NCI-H226 (cell line): ENCODE results near the gene NEDD4.
A peak's percentile ranks its signal among the peaks of the same experiment; 100 is the strongest.
"Not testable (repeated sequence)": the region's sequence is repeated elsewhere in the genome, so short reads cannot be mapped to it uniquely, and the experiment has no call there.

ENCODE experiments used
- DNase-seq: peaks from one replicate; pipeline ENCODE4 v3.0.0-alpha.2; 2015

Gene NEDD4

GRCh38 chr15:55879181-55879580, 114.2 kb downstream of the NEDD4 start:
- DNase-seq, result peak; percentile 42

- DNase-seq, result peak; percentile 12
Measured at GRCh38 chr15:55873024-55873720, 120.2 kb downstream of the NEDD4 start.

- no peak for DNase-seq
Measured at GRCh38 chr15:55872471-55872870, 120.9 kb downstream of the NEDD4 start.

GRCh38 chr15:55869660-55870059, 123.8 kb downstream of the NEDD4 start:
- DNase-seq, result no peak

- no peak for DNase-seq
Measured at GRCh38 chr15:55868707-55869106, 124.7 kb downstream of the NEDD4 start.

- DNase-seq, result not testable (repeated sequence)
Measured at GRCh38 chr15:55868291-55868690, 125.1 kb downstream of the NEDD4 start.

- no peak for DNase-seq
Measured at GRCh38 chr15:55863911-55864310, 129.5 kb downstream of the NEDD4 start.

- DNase-seq, result no peak
Measured at GRCh38 chr15:55861115-55861514, 132.3 kb downstream of the NEDD4 start.

GRCh38 chr15:55860468-55860867, 132.9 kb downstream of the NEDD4 start:
- no peak for DNase-seq

GRCh38 chr15:55859681-55860080, 133.7 kb downstream of the NEDD4 start:
- DNase-seq, result no peak

- DNase-seq, result peak; percentile 49
Measured at GRCh38 chr15:55858661-55859060, 134.8 kb downstream of the NEDD4 start.

GRCh38 chr15:55856506-55857164, 136.8 kb downstream of the NEDD4 start:
- no peak for DNase-seq

GRCh38 chr15:55853134-55853533, 140.3 kb downstream of the NEDD4 start:
- DNase-seq, result no peak

- DNase-seq, result peak; percentile 64
Measured at GRCh38 chr15:55846116-55846707, 147.2 kb downstream of the NEDD4 start.

- DNase-seq, result not testable (repeated sequence)
Measured at GRCh38 chr15:55842897-55843296, 150.5 kb downstream of the NEDD4 start.

- no peak for DNase-seq
Measured at GRCh38 chr15:55835866-55836265, 157.5 kb downstream of the NEDD4 start.

- no peak for DNase-seq
Measured at GRCh38 chr15:55834331-55834730, 159.1 kb downstream of the NEDD4 start.

- DNase-seq, result no peak
Measured at GRCh38 chr15:55829826-55830225, 163.6 kb downstream of the NEDD4 start.

- DNase-seq, result no peak
Measured at GRCh38 chr15:55827955-55828354, 165.5 kb downstream of the NEDD4 start.

GRCh38 chr15:55827204-55827603, 166.2 kb downstream of the NEDD4 start:
- no peak for DNase-seq

- DNase-seq, result no peak
Measured at GRCh38 chr15:55824857-55825613, 168.4 kb downstream of the NEDD4 start.

GRCh38 chr15:55823699-55824340, 169.6 kb downstream of the NEDD4 start:
- DNase-seq, result no peak

GRCh38 chr15:55823191-55823670, 170.2 kb downstream of the NEDD4 start:
- peak; percentile 46 for DNase-seq
